HL-60 (cell line): ENCODE measurements around the gene NFIC.

Experiments used
- CTCF ChIP-seq: IDR thresholded peaks from one replicate; pipeline ENCODE4 v1.5.1; 2011; ENCODE audit warnings: low read length, control low read depth, inconsistent platforms; ENCODE audit not compliant: insufficient read depth
- GABPA ChIP-seq: IDR thresholded peaks from 2 replicates; pipeline ENCODE4 v1.6.1; 2012; ENCODE audit warnings: low read depth
- POLR2AphosphoS5 ChIP-seq: IDR thresholded peaks from 2 replicates; pipeline ENCODE4 v1.6.1; 2012; ENCODE audit warnings: low read depth
- REST ChIP-seq: IDR thresholded peaks from 2 replicates; pipeline ENCODE4 v1.6.1; 2012; ENCODE audit warnings: low read depth; ENCODE audit not compliant: insufficient replicate concordance

- TF ChIP-seq POLR2AphosphoS5 = no peak
- no peak for TF ChIP-seq CTCF
- TF ChIP-seq REST = no peak
- no peak for TF ChIP-seq GABPA
These were observed 104.2 kb downstream of the NFIC start for GRCh38 chr19:3470500-3471128.
